ENCODE results near the gene DPYSL5. TPM values are rescaled to one million over a fixed set of nuclear protein-coding genes. Genes with fewer than 3 reads are reported as not detected.

DPYSL5 gene
- total RNA-seq, 1 donor = not detected

- DNase-seq (ENCODE audit: low read depth in 2 of 3, low spot score in 2 of 3) = peak in 2 of 3 donors; percentile 60 to 81
Observed at GRCh38 chr2:26982102-26982742, 134.3 kb downstream of the DPYSL5 start.

- DNase-seq (ENCODE audit: low read depth in 2 of 3, low spot score in 2 of 3) = no peak
Observed at GRCh38 chr2:26983746-26984145, 135.8 kb downstream of the DPYSL5 start.

- no peak for DNase-seq (ENCODE audit: low read depth in 2 of 3, low spot score in 2 of 3)
Observed at GRCh38 chr2:26985807-26986206, 137.9 kb downstream of the DPYSL5 start.

- DNase-seq (ENCODE audit: low read depth in 2 of 3, low spot score in 2 of 3) = no peak
Observed at GRCh38 chr2:26986576-26986975, 138.6 kb downstream of the DPYSL5 start.

- no peak for DNase-seq (ENCODE audit: low read depth in 2 of 3, low spot score in 2 of 3)
Observed at GRCh38 chr2:26988058-26988860, 140.3 kb downstream of the DPYSL5 start.

- DNase-seq (ENCODE audit: low read depth in 2 of 3, low spot score in 2 of 3) = no peak
Observed at GRCh38 chr2:26989156-26989555, 141.2 kb downstream of the DPYSL5 start.

GRCh38 chr2:26991717-26992116, 143.8 kb downstream of the DPYSL5 start:
- no peak for DNase-seq (ENCODE audit: low read depth in 2 of 3, low spot score in 2 of 3)

GRCh38 chr2:26993768-26994167, 145.8 kb downstream of the DPYSL5 start:
- peak in 1 of 3 donors; percentile 26 for DNase-seq (ENCODE audit: low read depth in 2 of 3, low spot score in 2 of 3)

- DNase-seq (ENCODE audit: low read depth in 2 of 3, low spot score in 2 of 3) = no peak
Observed at GRCh38 chr2:26994983-26995382, 147.1 kb downstream of the DPYSL5 start.

- DNase-seq (ENCODE audit: low read depth in 2 of 3, low spot score in 2 of 3) = no peak
Observed at GRCh38 chr2:26997394-26997793, 149.5 kb downstream of the DPYSL5 start.

- DNase-seq (ENCODE audit: low read depth in 2 of 3, low spot score in 2 of 3) = no peak
Observed at GRCh38 chr2:26998323-26998722, 150.4 kb downstream of the DPYSL5 start.

Other genes starting within 250 kb of the DPYSL5 start
- gene CIB4, start 206.8 kb upstream of the DPYSL5 start, total RNA-seq = not detected
- gene KCNK3, start 155.4 kb upstream of the DPYSL5 start, total RNA-seq = under 0.01 TPM
- gene SLC35F6, start 83.8 kb upstream of the DPYSL5 start, total RNA-seq = 14.3 TPM
- gene CENPA, start 62.1 kb upstream of the DPYSL5 start, total RNA-seq = 0.81 TPM
- gene MAPRE3, start 122.5 kb downstream of the DPYSL5 start, total RNA-seq = 3.0 TPM
- gene TMEM214, start 184.8 kb downstream of the DPYSL5 start, total RNA-seq = 44.4 TPM
- 38.0 TPM for gene AGBL5, start 203.5 kb downstream of the DPYSL5 start, total RNA-seq
- 397 TPM for gene OST4, start 223.5 kb downstream of the DPYSL5 start, total RNA-seq
- 31.2 TPM for gene EMILIN1, start 230.5 kb downstream of the DPYSL5 start, total RNA-seq
- 4.0 TPM for gene KHK, start 238.6 kb downstream of the DPYSL5 start, total RNA-seq

Data from hematopoietic multipotent progenitor cell (in vitro differentiated cells).